ENCODE data around the gene SOS2.
"Not testable (repeated sequence)": the region's sequence is repeated elsewhere in the genome, so short reads cannot be mapped to it uniquely, and the experiment has no call there.

SOS2 gene

DNA sequence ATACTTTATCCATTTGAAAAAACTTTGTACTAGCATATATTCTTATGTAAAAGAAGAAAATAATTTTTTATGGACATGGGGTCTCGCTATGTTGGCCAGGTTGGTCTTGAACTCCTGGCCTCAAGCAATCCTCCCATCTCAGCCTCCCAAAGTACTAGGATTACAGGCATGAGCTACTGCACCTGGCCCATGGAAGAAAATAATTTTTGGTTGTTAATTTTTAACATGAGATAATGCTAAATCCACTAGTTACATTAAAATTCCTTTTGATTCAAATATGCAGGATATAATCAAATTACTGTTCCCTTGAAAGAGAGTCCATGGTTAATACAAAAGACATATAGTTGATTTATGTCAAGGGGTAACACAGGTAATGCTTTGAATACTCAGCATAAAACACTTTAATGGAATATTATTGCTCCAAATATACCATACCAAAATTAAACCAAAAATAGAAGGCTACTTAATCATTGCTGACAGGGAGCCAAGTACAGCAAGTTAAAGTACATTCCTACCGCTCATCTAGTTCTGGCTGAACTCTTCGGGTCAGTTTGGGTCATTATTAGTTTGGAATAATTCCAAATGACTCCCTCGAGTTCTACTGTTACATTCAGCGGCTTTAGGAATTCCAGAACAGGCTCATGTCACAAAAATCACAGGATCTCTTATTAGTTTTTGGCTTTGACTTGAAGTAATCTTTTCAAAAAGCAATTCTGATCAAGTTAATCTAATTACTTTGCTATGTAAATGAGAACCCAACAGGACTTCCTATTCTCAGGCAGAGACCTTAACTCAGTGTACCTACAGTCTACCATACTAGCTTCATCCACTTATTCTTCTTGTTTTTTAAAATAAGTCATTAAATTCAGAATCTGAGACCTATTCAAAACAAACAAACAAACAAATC lies 6.1 kb downstream of the SOS2 start:
- DNase-seq = no peak

GRCh38 chr14:50222055-50222613 lies 9.2 kb downstream of the SOS2 start:
- DNase-seq = no peak

- DNase-seq = no peak
These were observed 12.9 kb downstream of the SOS2 start for GRCh38 chr14:50218501-50218900.

GRCh38 chr14:50215416-50215815 lies 16.0 kb downstream of the SOS2 start:
- no peak for DNase-seq

DNA sequence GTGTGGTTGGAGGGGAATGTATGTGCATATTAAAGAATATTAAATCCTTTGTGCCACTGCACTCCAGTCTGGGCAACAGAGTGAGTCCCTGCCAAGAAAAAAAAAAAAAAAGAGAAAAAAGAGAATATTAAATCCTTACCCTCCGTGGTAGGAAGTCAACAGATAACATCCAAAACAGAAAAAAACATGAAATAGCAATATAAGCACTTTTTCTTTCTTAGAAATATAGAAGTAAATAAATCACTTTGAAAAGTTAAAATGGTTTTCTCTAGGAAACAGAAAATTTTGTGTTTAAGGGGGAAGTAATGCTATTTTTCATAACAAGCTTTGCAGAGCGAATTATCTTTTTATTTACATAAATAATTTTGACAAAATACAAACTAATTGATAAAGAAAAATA lies 17.6 kb downstream of the SOS2 start:
- no peak for DNase-seq

GRCh38 chr14:50212726-50213125 lies 18.7 kb downstream of the SOS2 start:
- no peak for DNase-seq

- peak; percentile 70 for DNase-seq
These were observed 21.3 kb downstream of the SOS2 start for GRCh38 chr14:50210074-50210473.

DNA sequence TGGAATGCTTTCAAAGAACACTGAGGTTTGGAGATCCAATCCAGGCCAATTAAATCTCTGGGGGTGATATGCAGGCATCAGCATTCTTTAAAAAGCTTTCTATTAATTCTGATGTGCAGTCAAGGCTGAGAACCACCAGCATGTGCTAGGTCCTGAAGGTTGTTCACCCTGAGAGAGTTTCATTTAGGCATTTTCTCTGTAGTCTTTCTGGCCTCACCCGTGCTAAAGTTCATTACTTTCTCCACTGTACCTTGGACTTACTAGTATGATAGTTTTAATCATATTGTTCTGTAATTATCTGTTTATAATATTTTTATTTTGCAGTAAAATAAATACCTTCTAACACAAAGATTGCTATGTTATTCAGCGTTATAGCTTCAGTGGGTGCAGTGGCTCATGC lies 32.9 kb downstream of the SOS2 start:
- no peak for DNase-seq

- DNase-seq = no peak
These were observed 39.9 kb downstream of the SOS2 start for GRCh38 chr14:50191499-50191898.

DNA sequence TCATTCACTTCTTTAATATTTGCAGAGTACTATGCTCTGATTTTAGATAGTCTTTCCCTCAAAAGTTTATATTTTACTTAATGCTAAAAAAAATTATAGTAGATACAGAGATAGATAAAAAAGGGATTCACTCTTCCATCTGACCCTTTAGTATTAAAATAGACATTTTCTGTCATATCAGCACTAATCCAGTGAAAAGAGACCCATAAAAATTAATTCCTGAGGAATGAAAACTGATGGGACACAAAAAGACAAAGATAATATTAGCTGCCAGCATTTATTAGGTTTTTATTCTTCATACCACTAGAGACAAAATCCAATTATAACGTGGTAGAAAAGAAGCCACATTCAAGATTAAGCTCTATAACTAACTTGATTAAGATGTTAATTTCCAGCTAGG lies 45.3 kb downstream of the SOS2 start:
- DNase-seq = no peak

DNA sequence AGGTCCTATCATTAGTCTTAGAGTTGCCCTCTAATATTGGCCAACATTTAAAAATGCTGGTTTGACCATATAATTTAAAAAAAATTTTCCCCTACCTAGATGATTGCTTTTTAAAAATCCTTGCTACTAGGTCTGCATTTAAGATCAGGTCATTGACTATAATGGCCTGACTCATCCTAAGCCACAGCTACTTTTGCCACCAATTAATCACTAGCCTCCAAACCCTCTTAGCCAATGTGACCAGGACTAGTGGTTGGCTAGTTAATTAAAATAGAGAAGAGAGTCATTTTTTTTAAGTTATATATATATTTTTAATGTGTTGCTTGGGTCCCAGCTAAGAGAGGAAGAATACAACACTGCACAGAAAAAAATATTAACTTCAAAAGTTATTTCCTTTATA lies 57.5 kb downstream of the SOS2 start:
- no peak for DNase-seq

- DNase-seq = no peak
These were observed 59.5 kb downstream of the SOS2 start for GRCh38 chr14:50171895-50172294.

DNA sequence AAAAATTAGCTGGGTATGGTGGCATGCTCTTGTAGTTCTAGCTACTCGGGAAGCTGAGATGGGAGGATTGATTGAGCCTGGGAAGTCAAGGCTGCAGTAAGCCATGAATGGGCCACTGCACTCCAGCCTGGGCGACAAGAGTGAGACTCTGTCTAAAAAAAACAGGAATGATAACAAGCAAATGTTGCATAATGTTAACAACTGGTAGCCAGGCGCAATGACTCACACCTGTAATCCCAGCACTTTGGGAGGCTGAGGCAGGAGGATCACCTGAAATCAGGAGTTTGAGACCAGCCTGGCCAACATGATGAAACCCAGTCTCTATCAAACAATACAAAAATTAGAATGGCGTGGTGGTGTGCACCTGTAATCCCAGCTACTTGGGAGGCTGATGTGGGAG lies 64.0 kb downstream of the SOS2 start:
- DNase-seq = not testable (repeated sequence)

DNA sequence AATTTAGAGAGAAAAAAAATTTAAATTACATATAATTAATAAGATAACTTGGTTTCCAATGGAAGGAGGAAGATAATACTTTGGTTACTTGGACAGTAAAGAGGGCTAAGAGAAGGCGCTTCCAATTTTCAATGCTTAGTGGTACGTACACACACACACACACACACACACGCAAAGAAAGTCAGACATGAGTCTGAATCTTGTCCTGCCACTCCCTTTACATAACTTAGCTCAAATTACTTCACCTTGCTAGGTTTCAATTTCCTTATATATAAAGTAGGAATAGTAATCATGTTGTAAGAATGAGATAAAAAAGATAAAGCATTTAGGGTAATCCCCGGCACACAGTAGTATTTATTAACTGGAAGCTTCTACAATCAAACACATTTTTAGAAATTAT lies 75.3 kb downstream of the SOS2 start:
- DNase-seq = no peak

- no peak for DNase-seq
These were observed 82.6 kb downstream of the SOS2 start for GRCh38 chr14:50148799-50149198.

- DNase-seq = no peak
These were observed 92.2 kb downstream of the SOS2 start for GRCh38 chr14:50139192-50139591.

DNA sequence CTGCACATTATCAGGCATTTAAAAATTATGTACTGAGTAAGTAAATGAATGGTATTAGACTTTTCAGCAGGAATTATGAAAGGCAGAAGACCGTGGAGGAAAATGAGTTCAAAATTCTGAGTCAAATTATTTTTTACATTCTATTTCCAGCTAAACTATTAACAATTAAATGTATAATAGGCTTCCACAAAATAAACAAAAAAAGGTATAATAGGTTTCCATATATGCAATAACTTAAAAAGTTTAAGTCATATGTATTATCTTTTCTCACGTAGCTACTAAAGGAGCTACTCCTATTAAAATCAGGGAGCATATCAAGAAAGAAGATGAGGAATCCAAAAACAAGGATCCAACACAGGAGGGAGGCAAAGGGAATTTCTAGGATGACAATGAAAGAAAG lies 103.6 kb downstream of the SOS2 start:
- DNase-seq = no peak

GRCh38 chr14:50123062-50123461 lies 108.3 kb downstream of the SOS2 start:
- peak; percentile 41 for DNase-seq

DNA sequence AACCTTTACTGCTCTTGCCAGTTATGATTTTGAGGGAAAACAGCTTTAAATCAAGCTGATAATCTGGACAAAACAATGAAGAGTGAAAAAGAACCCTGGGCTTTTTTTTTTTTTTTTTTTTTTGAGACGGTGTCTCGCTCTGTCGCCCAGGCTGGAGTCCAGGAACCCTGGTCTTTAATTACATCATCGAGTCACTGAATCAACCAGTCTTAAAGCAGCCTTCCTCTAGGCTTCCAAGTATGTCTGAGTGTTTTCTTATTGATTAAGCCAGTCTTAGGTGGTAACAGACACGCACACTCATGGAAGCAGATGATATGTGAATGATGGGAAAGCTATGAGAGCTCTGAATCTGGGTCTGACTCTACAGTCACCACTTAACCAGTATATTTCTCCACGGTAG lies 109.1 kb downstream of the SOS2 start:
- no peak for DNase-seq

DNA sequence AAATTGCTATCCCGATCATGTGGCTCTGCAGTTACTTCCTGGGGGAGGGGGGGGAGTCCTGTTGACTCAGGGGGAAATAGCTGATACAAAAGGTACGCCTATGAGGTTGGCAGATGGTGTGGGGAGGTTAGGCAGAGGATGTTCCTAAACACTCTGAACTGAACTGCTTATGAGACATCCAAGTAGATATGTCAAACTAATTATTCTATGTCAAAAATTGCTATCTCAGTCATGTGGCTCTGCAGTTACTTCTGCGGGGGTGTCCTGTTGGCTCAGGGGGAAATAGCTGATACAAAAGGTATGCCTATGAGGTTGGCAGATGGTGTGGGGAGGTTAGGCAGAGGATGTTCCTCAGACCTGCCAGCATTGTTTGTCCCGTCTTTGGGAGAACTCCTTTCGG lies 109.9 kb downstream of the SOS2 start:
- DNase-seq = no peak

- DNase-seq = no peak
These were observed 113.9 kb downstream of the SOS2 start for GRCh38 chr14:50117456-50117855.

GRCh38 chr14:50116966-50117365 lies 114.4 kb downstream of the SOS2 start:
- DNase-seq = no peak

DNA sequence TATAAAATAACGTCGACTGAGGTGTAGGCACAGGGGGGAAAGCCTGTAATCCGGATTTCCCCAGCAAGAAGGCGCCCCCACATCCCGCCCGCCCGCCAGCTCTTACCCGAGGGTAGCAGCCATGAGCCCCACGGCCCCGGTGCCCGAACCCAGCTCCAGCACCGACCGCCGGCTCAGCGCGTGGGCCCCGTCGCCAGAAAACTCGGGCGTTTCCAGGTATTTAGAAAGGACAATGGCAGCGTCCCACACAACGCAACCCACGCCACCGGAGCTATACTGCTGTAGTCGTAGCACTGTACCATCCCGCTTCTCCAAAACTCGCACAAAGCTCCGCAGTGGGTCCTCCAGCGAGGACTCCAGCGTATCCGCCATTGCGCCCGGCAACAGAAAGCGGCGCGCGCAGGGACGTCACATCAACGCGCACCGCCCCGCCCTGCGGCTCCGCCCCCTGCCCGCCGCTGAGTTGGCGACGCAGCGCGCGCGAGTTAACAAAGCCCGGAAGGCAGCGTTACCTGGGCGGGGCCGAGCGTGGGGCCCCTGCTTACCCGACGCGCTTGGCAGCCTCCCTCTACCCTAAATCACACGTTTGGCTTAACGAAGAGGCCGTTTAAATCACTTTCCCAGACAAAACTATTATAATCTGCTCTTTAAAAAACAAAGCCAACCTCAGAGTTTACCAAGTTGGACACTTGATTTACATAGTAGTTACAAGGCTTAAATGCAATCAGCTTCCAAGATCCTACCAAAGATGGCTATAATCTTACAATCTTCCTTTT lies 115.0 kb downstream of the SOS2 start, which contains the start of gene VCPKMT:
Gene VCPKMT (minus strand): TSS at position 392 of the 776 bp plus-strand sequence. CDS start 20 bp downstream, at position 372.
- DNase-seq = peak; percentile 96
